GM13976 (cell line): ENCODE results near the gene TNFRSF18.

Experiments used
- DNase-seq: peaks from one replicate; pipeline ENCODE4 v3.0.0; 2012; ENCODE audit warnings: low spot score
- in situ Hi-C: fragments of 300-500 bp; cut with MboI; formaldehyde crosslinking; loops from one replicate; pipeline ENCODE4 v1.12.0; 2022; ENCODE audit warnings: low sequenced_read_pairs, mixed read lengths, inconsistent platforms; ENCODE audit not compliant: unreplicated experiment
- TF ChIP-seq, protein P1 (sequence below): IDR thresholded peaks from 2 replicates; pipeline ENCODE4 v1.5.1; 2012; ENCODE audit warnings: borderline replicate concordance, mild to moderate bottlenecking; ENCODE audit not compliant: insufficient read depth; ENCODE audit errors: extremely low read depth, missing control alignments, control extremely low read depth

The TNFRSF18 gene

DNA sequence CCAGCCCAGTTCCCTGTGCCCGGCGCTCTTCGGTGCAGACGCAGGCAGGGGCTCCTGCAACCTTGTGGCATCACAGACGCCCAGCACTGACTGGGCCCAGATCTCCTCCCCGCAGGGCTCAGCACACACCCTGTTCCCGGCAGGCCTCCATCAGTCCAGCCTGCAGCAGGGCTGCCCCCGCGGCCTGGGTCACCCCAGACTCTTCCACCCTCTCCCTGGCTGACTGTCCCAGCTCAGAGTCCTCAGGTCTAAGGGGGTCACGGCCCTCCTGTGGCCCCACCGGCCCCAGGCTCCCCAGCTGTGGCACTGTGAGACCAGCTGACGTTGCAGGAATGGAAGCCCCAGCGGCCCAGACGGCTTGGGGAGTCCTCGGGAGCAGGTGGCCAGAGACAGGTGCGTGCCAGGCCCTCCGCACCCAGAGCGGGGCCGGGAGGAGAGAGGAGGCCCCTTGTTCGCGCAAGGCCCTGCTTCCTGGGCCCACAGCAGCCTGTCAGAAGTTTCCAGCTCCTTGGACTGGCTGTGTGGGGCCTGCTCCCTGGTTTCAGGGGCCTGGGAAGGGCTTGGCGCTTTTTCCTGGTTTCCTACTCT, 29.9 kb upstream of the TNFRSF18 start:
- no peak for DNase-seq
- in situ Hi-C loops = no loop called here

DNA sequence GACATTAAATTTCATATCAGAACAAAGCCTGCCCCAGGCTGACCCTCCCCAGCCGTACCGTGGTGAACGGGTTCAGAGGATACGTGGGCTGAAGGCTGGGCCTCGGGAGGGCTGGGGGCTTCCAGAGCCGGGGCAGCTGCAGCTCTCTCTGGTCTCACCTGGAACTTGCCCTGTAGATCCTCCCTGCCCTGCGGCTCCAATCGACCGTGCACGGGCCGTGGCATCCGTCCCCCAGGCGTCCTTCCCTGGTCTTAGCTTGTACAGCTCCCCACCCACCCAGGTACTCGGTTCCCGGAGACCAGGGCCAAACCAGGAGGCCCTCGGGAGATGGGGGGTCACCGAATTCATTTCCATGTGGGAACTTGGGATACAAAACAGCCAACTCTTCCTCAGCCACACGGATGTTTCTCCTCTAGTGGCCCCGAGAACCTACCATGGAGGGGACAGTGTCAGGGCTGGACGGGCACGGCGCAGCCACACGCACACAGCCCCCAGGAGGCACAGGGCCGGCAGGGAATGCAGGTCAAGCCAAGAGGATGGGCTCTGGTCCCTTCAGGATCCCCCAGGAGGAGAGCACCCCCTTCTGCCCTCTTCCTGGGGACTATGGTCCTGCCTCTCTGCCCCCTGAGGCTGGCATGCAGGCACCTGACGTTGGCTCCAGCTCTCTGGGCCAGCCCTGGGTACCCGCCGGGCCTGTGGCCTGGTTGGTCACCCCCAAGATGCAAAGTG, 28.8 kb upstream of the TNFRSF18 start:
- DNase-seq = no peak
- in situ Hi-C loops = no loop called here
- TF ChIP-seq, protein P1, sequence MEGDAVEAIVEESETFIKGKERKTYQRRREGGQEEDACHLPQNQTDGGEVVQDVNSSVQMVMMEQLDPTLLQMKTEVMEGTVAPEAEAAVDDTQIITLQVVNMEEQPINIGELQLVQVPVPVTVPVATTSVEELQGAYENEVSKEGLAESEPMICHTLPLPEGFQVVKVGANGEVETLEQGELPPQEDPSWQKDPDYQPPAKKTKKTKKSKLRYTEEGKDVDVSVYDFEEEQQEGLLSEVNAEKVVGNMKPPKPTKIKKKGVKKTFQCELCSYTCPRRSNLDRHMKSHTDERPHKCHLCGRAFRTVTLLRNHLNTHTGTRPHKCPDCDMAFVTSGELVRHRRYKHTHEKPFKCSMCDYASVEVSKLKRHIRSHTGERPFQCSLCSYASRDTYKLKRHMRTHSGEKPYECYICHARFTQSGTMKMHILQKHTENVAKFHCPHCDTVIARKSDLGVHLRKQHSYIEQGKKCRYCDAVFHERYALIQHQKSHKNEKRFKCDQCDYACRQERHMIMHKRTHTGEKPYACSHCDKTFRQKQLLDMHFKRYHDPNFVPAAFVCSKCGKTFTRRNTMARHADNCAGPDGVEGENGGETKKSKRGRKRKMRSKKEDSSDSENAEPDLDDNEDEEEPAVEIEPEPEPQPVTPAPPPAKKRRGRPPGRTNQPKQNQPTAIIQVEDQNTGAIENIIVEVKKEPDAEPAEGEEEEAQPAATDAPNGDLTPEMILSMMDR = no peak

More for the DNA sequence above, 29.9 kb upstream of the TNFRSF18 start:
- TF ChIP-seq, protein P1 = no peak

DNA sequence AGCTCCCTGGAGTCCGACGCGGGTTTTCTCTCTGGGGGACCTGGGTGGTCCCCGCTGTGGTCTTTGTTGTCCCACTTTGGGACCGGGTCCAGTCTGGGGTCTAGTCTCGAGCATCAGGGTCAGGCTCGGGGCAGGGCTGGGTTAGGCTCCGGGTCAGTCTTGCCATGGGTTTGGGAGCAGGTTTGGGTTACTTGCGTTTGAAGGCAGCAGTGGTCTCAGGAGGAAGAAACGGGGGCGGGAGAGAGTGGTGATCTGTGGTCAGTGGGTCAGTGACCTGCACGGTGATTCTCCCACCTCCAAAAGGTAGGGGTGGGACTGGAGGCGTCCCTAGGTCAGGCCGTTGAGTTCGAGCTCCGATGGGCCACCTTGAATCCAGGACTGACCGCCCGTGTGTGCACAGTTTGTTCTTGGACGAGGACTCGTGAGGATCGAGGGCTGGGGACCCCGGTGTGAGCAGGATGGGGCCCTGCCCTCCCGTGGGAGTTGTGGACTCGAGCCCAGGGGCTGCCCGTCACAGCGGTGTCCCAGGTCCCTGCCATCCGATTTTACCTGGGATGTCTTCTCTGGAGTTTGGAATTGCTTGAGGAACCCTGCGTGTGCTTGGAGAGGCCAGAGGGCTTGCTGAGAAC, 27.9 kb upstream of the TNFRSF18 start:
- in situ Hi-C loops = no loop called here
- DNase-seq = no peak
- TF ChIP-seq, protein P1 = no peak

DNA sequence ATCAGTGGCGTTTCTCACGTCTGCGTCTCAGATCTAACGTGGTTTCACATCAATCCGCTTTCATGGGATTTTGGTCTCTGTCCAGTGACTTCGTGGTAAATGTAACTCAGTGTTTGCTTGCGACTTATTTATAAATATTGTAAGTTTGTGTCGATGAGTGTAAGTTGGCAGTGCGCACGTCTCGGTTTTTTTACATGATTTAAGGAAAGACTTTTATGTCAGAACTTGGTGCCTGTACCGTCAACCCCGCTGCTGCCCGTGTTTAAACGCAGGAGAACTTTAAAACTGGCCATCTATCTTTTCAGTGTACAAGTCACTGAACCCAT, 27.1 kb upstream of the TNFRSF18 start:
- TF ChIP-seq, protein P1 = no peak
- in situ Hi-C loops = no loop called here
- DNase-seq = no peak

DNA sequence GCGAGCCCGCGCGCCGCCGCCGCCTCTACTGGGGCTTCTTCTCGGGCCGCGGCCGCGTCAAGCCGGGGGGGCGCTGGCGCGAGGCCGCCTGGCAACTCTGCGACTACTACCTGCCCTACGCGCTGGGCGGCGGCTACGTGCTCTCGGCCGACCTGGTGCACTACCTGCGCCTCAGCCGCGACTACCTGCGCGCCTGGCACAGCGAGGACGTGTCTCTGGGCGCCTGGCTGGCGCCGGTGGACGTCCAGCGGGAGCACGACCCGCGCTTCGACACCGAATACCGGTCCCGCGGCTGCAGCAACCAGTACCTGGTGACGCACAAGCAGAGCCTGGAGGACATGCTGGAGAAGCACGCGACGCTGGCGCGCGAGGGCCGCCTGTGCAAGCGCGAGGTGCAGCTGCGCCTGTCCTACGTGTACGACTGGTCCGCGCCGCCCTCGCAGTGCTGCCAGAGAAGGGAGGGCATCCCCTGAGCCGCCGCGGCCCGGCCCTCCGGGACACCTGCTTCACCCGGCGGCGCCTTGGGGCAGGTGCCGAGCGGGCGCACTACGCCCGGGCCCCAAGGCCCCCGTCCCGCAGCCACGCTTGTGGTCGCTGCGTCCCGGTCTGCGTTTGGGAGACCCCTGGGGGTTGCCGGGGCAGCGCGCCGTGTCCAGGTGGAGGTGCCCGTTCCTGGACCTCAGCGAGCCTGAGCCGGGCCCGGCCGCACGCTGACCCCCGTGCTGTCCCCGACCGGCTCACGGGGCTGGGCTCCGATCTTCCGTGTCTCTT, 26.6 kb upstream of the TNFRSF18 start:
- DNase-seq = no peak
- in situ Hi-C loops = no loop called here
- TF ChIP-seq, protein P1 = no peak

DNA sequence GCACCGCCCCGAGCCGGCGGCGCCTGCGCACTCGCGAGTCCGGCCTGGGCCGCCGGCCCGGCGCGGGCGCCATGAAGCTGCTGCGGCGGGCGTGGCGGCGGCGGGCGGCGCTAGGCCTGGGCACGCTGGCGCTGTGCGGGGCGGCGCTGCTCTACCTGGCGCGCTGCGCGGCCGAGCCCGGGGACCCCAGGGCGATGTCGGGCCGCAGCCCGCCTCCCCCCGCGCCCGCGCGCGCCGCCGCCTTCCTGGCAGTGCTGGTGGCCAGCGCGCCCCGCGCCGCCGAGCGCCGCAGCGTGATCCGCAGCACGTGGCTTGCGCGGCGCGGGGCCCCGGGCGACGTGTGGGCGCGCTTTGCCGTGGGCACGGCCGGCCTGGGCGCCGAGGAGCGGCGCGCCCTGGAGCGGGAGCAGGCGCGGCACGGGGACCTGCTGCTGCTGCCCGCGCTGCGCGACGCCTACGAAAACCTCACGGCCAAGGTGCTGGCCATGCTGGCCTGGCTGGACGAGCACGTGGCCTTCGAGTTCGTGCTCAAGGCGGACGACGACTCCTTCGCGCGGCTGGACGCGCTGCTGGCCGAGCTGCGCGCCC, 25.9 kb upstream of the TNFRSF18 start, which contains the start of gene B3GALT6:
B3GALT6 (plus strand) TSS at position 30 of the 588 bp plus-strand sequence; CDS start at position 72, 42 bp downstream.
- in situ Hi-C loops = no loop called here
- DNase-seq = no peak
- TF ChIP-seq, protein P1 = no peak
